MCF 10A (cell line): ENCODE measurements around the gene OPRL1. TPM values are rescaled to one million over a fixed set of nuclear protein-coding genes. Genes with fewer than 3 reads are reported as not detected.
A peak's percentile ranks its signal among the peaks of the same experiment; 100 is the strongest.
"Not testable (repeated sequence)": the region's sequence is repeated elsewhere in the genome, so short reads cannot be mapped to it uniquely, and the experiment has no call there.

Experiments used
- BruUV-seq: library from RNA; stranded (reverse); fragments of 400-500 nt; replicated peaks from 2 replicates; lab custom pipeline; 2021; lab: Mats Ljungman, UMichigan
- CTCF ChIA-PET: fragments of 300-600 bp; sonication (Branson Sonifier 250); formaldehyde crosslinking; extraction: SDS; loops from one replicate; lab custom pipeline; 2021; ENCODE audit warnings: antibody characterized with exemption, inconsistent platforms; lab: Yijun Ruan, JAX
- POLR2A ChIA-PET: fragments of 300-600, 350-650 bp; sonication (Branson Sonifier 250); formaldehyde crosslinking; extraction: SDS; loops from one replicate; lab custom pipeline; 2020; ENCODE audit warnings: antibody characterized with exemption, inconsistent platforms; lab: Yijun Ruan, JAX
- DNase-seq: peaks from one replicate; pipeline ENCODE4 v3.0.0-alpha.2; 2018; ENCODE audit not compliant: unreplicated experiment
- H3K27ac Mint-ChIP-seq: one replicate; pipeline ENCODE4 v1.8.0; 2022; ENCODE audit warnings: mild to moderate bottlenecking, low read depth, mixed read lengths; ENCODE audit not compliant: unreplicated experiment
- H3K27me3 Mint-ChIP-seq: one replicate; pipeline ENCODE4 v1.8.0; 2022; ENCODE audit warnings: mixed read lengths; ENCODE audit not compliant: insufficient read depth, unreplicated experiment
- H3K36me3 Mint-ChIP-seq: one replicate; pipeline ENCODE4 v1.8.0; 2022; ENCODE audit warnings: mild to moderate bottlenecking, moderate library complexity, mixed read lengths; ENCODE audit not compliant: insufficient read depth, unreplicated experiment
- H3K4me1 Mint-ChIP-seq: one replicate; pipeline ENCODE4 v1.8.0; 2022; ENCODE audit warnings: mixed read lengths; ENCODE audit not compliant: insufficient read depth, unreplicated experiment
- H3K4me3 Mint-ChIP-seq: one replicate; pipeline ENCODE4 v1.8.0; 2022; ENCODE audit warnings: mild to moderate bottlenecking, moderate library complexity, mixed read lengths; ENCODE audit not compliant: unreplicated experiment
- H3K9me3 Mint-ChIP-seq: one replicate; pipeline ENCODE4 v1.8.0; 2022; ENCODE audit warnings: mixed read lengths; ENCODE audit not compliant: unreplicated experiment
- CTCF ChIP-seq: fragments of 200-600 bp; IDR thresholded peaks from one replicate; pipeline ENCODE4 v1.8.0; 2022; ENCODE audit warnings: antibody characterized with exemption, mild to moderate bottlenecking; ENCODE audit not compliant: unreplicated experiment
- intact Hi-C: fragments of 100-400 bp; cut with micrococcal nuclease; formaldehyde crosslinking; loops from 2 replicates; pipeline ENCODE4 v1.14.1; 2022
- total RNA-seq: library from RNA; stranded (reverse); gene quantifications from 2 replicates; pipeline ENCODE4 v1.2.3, GENCODE V29; 2022

The OPRL1 gene
- total RNA-seq, 1 experiment from 2014 or later: 0.12 TPM

GRCh38 chr20:64086801-64087200 lies 6.9 kb downstream of the OPRL1 start:
- Mint-ChIP-seq H3K27me3 (peaks cover 25% of the 10 kb centered on the region), H3K27ac (no peak overlapping the region), H3K9me3 (no peaks in the 10 kb centered on the region), H3K4me3 (no peak overlapping the region), H3K36me3 (peaks cover 6% of the 10 kb centered on the region), H3K4me1 (peaks cover 5% of the 10 kb centered on the region)
- DNase-seq: peak; percentile 37
- BruUV-seq: no TSS peak
- TF ChIP-seq CTCF: no peak
- ChIA-PET POLR2A (interaction anchor here (0.6 to 1.0 kb wide), 7 partner anchors 24 to 831 kb away, joined by 3 to 4 read pairs (median 3); partner anchors contain the start of genes PPDPF and TCEA2), CTCF (interaction anchor here (1.2 to 8.9 kb wide), 3 partner anchors 17 to 48 kb away, joined by 3 to 93 read pairs (median 11); no protein-coding TSS in a partner anchor)
- intact Hi-C loops: no loop called here

GRCh38 chr20:64087226-64087825 lies 7.4 kb downstream of the OPRL1 start:
- H3K4me1 Mint-ChIP-seq, H3K4me3 Mint-ChIP-seq, H3K27ac Mint-ChIP-seq, H3K9me3 Mint-ChIP-seq, DNase-seq, H3K36me3 Mint-ChIP-seq, intact Hi-C loops, BruUV-seq: not testable (repeated sequence)
- ChIA-PET POLR2A (interaction anchor here (0.7 to 0.8 kb wide), 2 partner anchors 34 to 832 kb away, joined by 3 read pairs; no protein-coding TSS in a partner anchor), CTCF (interaction anchor here (8.9 kb wide), 1 partner anchor 33 kb away, joined by 93 read pairs; no protein-coding TSS in a partner anchor)
- peaks cover 25% of the 10 kb centered on the region for H3K27me3 Mint-ChIP-seq

GRCh38 chr20:64088586-64088985 lies 8.7 kb downstream of the OPRL1 start:
- intact Hi-C loops, POLR2A ChIA-PET: not testable (repeated sequence)

GRCh38 chr20:64090165-64090564 lies 10.3 kb downstream of the OPRL1 start:
- TF ChIP-seq CTCF: no peak
- intact Hi-C loops: no loop called here
- Mint-ChIP-seq H3K27ac (no peak overlapping the region), H3K4me3 (no peak overlapping the region), H3K4me1 (peaks cover 5% of the 10 kb centered on the region), H3K27me3 (peaks cover 25% of the 10 kb centered on the region), H3K36me3 (no peaks in the 10 kb centered on the region), H3K9me3 (no peaks in the 10 kb centered on the region)
- BruUV-seq: no TSS peak
- DNase-seq: no peak
- POLR2A ChIA-PET: no interaction called here
- CTCF ChIA-PET: no interaction called here

More at GRCh38 chr20:64088586-64088985, 8.7 kb downstream of the OPRL1 start:
- peaks cover 25% of the 10 kb centered on the region for H3K27me3 Mint-ChIP-seq
- H3K9me3 Mint-ChIP-seq, CTCF ChIA-PET, H3K27ac Mint-ChIP-seq, H3K4me1 Mint-ChIP-seq, H3K36me3 Mint-ChIP-seq, H3K4me3 Mint-ChIP-seq, DNase-seq, BruUV-seq: not testable (repeated sequence)

- BruUV-seq: no TSS peak
- ChIA-PET CTCF (interaction anchor here (0.6 to 1.0 kb wide), 2 partner anchors 10 to 52 kb away, joined by 3 read pairs; no protein-coding TSS in a partner anchor), POLR2A (no interaction called here)
- Mint-ChIP-seq H3K4me1 (peaks cover 5% of the 10 kb centered on the region), H3K36me3 (no peaks in the 10 kb centered on the region), H3K4me3 (no peak overlapping the region), H3K9me3 (no peaks in the 10 kb centered on the region), H3K27ac (peak overlapping the region; percentile 64), H3K27me3 (peaks cover 25% of the 10 kb centered on the region)
- TF ChIP-seq CTCF: no peak
- no peak for DNase-seq
- intact Hi-C loops: no loop called here
Measured at GRCh38 chr20:64091340-64091739, 11.5 kb downstream of the OPRL1 start.
